CD4-positive, CD25-positive, alpha-beta regulatory T cell (primary cell): ENCODE measurements around the gene SPRY4. TPM values are rescaled to one million over a fixed set of nuclear protein-coding genes. Genes with fewer than 3 reads are reported as not detected.

Experiments
- ATAC-seq, 2 donors: fragments of 150-1000 bp; cut with Tn5 transposase; one replicate each; pipeline ENCODE4 v1.10.0; 2021; ENCODE audit warnings: low read depth in 2 of 2, moderate number of reproducible peaks in 2 of 2, moderate library complexity in 1 of 2
- DNase-seq, 3 donors: peaks; one replicate each; pipeline versions ENCODE4 v3.0.0 to v3.0.0-alpha.2; 2012 to 2022; ENCODE audit warnings: mixed read lengths in 1 of 3
- H3K27ac ChIP-seq: one replicate; pipeline ENCODE4 v1.7.0; 2013; ENCODE audit warnings: mild to moderate bottlenecking, low read length; ENCODE audit not compliant: insufficient read depth, poor library complexity, severe bottlenecking
- H3K27me3 ChIP-seq: one replicate; pipeline ENCODE4 v1.7.0; 2013; ENCODE audit warnings: low read length; ENCODE audit not compliant: control insufficient read depth, insufficient read depth
- H3K36me3 ChIP-seq: one replicate; pipeline ENCODE4 v1.7.0; 2013; ENCODE audit warnings: mild to moderate bottlenecking, low read length, moderate library complexity; ENCODE audit not compliant: control insufficient read depth, insufficient read depth
- H3K4me1 ChIP-seq: 2 replicates; pipeline ENCODE4 v1.7.0; 2013; ENCODE audit warnings: mild to moderate bottlenecking, low read length; ENCODE audit not compliant: insufficient read depth, control insufficient read depth, poor library complexity, severe bottlenecking
- H3K4me3 ChIP-seq: one replicate; pipeline ENCODE4 v1.7.0; 2013; ENCODE audit warnings: low read depth, mild to moderate bottlenecking, low read length, moderate library complexity
- H3K9me3 ChIP-seq, 2 experiments: 1 replicate in 1 of 2; 2 replicates in 1 of 2; pipeline ENCODE4 v1.7.0; 2013; ENCODE audit warnings: low read length in 2 of 2, mild to moderate bottlenecking in 1 of 2, moderate library complexity in 1 of 2; ENCODE audit not compliant: control insufficient read depth in 2 of 2
- H3K27ac Mint-ChIP-seq, 3 donors: one replicate each; pipeline ENCODE4 v1.8.0; 2020 to 2022; ENCODE audit warnings: mild to moderate bottlenecking in 3 of 3, mixed read lengths in 3 of 3, moderate library complexity in 2 of 3
- H3K27me3 Mint-ChIP-seq: one replicate; pipeline ENCODE4 v1.8.0; 2022; ENCODE audit warnings: mild to moderate bottlenecking, mixed read lengths
- H3K36me3 Mint-ChIP-seq: one replicate; pipeline ENCODE4 v1.8.0; 2020; ENCODE audit warnings: mixed read lengths
- H3K4me1 Mint-ChIP-seq, 4 donors: one replicate each; pipeline ENCODE4 v1.8.0; 2020 to 2022; ENCODE audit warnings: mixed read lengths in 4 of 4, mild to moderate bottlenecking in 1 of 4
- H3K4me3 Mint-ChIP-seq, 4 donors: one replicate each; pipeline ENCODE4 v1.8.0; 2020 to 2022; ENCODE audit warnings: mild to moderate bottlenecking in 4 of 4, mixed read lengths in 4 of 4, moderate library complexity in 3 of 4
- H3K9me3 Mint-ChIP-seq, 7 donors: one replicate each; pipeline ENCODE4 v1.8.0; 2020 to 2022; ENCODE audit warnings: mixed read lengths in 7 of 7, mild to moderate bottlenecking in 3 of 7, moderate library complexity in 2 of 7
- polyA plus RNA-seq, 4 donors: library from polyadenylated mRNA; unstranded; fragments of 300-500 nt; fragmentation: Illumina TruSeq; gene quantifications; one replicate each; pipeline ENCODE4 v1.2.3, GENCODE V29; 2021
- total RNA-seq: library from RNA; stranded (reverse); gene quantifications from one replicate; pipeline ENCODE4 v1.2.3, GENCODE V29; 2022

SPRY4 gene
- total and polyA plus RNA-seq, 5 donors from 2014 or later = 0.52 TPM; not detected in 4

GRCh38 chr5:142295960-142296860, 28.6 kb downstream of the SPRY4 start:
- Mint-ChIP-seq H3K9me3 (no peaks in the 10 kb centered on the region), H3K4me3 (no peak overlapping the region), H3K4me1 (no peaks in the 10 kb centered on the region), H3K36me3 (no peaks in the 10 kb centered on the region), H3K27me3 (no peaks in the 10 kb centered on the region), H3K27ac (no peak overlapping the region)
- Histone ChIP-seq H3K4me3 (no peak overlapping the region), H3K27me3 (no peaks in the 10 kb centered on the region), H3K27ac (no peak overlapping the region), H3K9me3 (no peaks in the 10 kb centered on the region), H3K4me1 (no peaks in the 10 kb centered on the region), H3K36me3 (no peaks in the 10 kb centered on the region)
- ATAC-seq (no peak), DNase-seq (no peak)

GRCh38 chr5:142295084-142295758, 29.6 kb downstream of the SPRY4 start:
- ATAC-seq (no peak), DNase-seq (no peak)
- H3K9me3 Mint-ChIP-seq = no peaks in the 10 kb centered on the region

GRCh38 chr5:142293486-142293885, 31.3 kb downstream of the SPRY4 start:
- DNase-seq (no peak), ATAC-seq (no peak)
- Histone ChIP-seq H3K36me3 (no peaks in the 10 kb centered on the region), H3K27me3 (no peaks in the 10 kb centered on the region), H3K9me3 (no peaks in the 10 kb centered on the region), H3K4me3 (no peak overlapping the region), H3K4me1 (no peaks in the 10 kb centered on the region), H3K27ac (no peak overlapping the region)
- Mint-ChIP-seq H3K36me3 (no peaks in the 10 kb centered on the region), H3K27me3 (no peaks in the 10 kb centered on the region), H3K4me1 (peaks cover 0 to 4% (median under 1%) of the 10 kb centered on the region in 4 donors), H3K4me3 (no peak overlapping the region), H3K27ac (no peak overlapping the region), H3K9me3 (no peaks in the 10 kb centered on the region)

More at GRCh38 chr5:142295084-142295758, 29.6 kb downstream of the SPRY4 start:
- Histone ChIP-seq H3K4me3 (no peak overlapping the region), H3K27ac (no peak overlapping the region), H3K9me3 (no peaks in the 10 kb centered on the region), H3K4me1 (no peaks in the 10 kb centered on the region), H3K36me3 (no peaks in the 10 kb centered on the region), H3K27me3 (no peaks in the 10 kb centered on the region)
- no peaks in the 10 kb centered on the region for H3K36me3 Mint-ChIP-seq
- no peak overlapping the region for H3K4me3 Mint-ChIP-seq
- H3K4me1 Mint-ChIP-seq = peaks cover 0 to under 1% (median 0%) of the 10 kb centered on the region in 4 donors
- H3K27me3 Mint-ChIP-seq = no peaks in the 10 kb centered on the region
- no peak overlapping the region for H3K27ac Mint-ChIP-seq

DNA sequence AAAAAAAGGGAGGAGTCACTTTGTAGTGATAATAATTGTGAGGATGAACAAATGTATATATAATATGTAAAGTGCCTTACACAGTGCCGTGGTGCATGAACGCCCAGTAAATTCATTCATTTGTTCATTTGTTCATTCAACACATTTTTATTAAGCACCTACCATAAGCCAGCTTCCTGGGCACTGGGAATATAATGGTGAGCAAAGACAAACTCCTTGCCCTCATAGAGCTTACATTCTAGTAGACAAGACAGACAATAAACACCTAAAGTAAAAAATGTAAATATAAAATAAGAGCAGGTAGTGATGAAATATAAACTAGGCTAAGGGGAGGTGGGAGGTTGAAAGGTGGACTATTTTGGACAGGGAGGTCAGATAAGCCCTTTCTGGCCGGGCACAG, 32.0 kb downstream of the SPRY4 start:
- H3K36me3 ChIP-seq = no peaks in the 10 kb centered on the region
- no peaks in the 10 kb centered on the region for H3K4me1 ChIP-seq
- Mint-ChIP-seq H3K36me3 (no peaks in the 10 kb centered on the region), H3K4me3 (no peak overlapping the region), H3K27ac (no peak overlapping the region), H3K9me3 (no peaks in the 10 kb centered on the region), H3K27me3 (no peaks in the 10 kb centered on the region), H3K4me1 (peaks cover 0 to 6% (median 2%) of the 10 kb centered on the region in 4 donors)
- no peak for ATAC-seq
- no peak overlapping the region for H3K27ac ChIP-seq
- no peaks in the 10 kb centered on the region for H3K27me3 ChIP-seq
- no peaks in the 10 kb centered on the region for H3K9me3 ChIP-seq
- H3K4me3 ChIP-seq = no peak overlapping the region
- DNase-seq = no peak

DNA sequence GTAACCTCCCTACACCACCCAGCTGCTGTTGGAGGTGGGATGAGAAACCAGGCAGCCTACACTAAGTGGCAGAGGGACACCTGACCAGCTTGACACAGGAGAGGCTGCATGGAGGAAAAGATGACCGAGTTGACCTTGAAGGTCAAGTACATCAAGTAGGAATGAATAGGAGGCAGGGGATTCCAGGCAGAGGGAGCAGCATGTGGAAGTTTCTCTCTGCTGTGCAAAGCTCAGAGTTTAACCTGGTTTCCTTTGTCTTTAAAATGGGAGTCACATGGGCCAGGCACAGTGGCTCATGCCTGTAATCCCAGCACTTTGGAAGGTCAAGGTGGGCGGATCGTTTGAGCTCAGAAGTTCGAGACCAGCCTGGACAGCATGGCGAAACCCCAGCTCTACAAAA, 32.6 kb downstream of the SPRY4 start:
- Mint-ChIP-seq H3K4me1 (peaks cover 0 to 9% (median 4%) of the 10 kb centered on the region in 4 donors), H3K4me3 (no peak overlapping the region), H3K9me3 (no peaks in the 10 kb centered on the region), H3K27me3 (no peaks in the 10 kb centered on the region), H3K36me3 (no peaks in the 10 kb centered on the region), H3K27ac (no peak overlapping the region)
- Histone ChIP-seq H3K27ac (no peak overlapping the region), H3K4me3 (no peak overlapping the region), H3K27me3 (no peaks in the 10 kb centered on the region), H3K9me3 (no peaks in the 10 kb centered on the region), H3K4me1 (no peaks in the 10 kb centered on the region), H3K36me3 (no peaks in the 10 kb centered on the region)
- no peak for ATAC-seq
- no peak for DNase-seq

DNA sequence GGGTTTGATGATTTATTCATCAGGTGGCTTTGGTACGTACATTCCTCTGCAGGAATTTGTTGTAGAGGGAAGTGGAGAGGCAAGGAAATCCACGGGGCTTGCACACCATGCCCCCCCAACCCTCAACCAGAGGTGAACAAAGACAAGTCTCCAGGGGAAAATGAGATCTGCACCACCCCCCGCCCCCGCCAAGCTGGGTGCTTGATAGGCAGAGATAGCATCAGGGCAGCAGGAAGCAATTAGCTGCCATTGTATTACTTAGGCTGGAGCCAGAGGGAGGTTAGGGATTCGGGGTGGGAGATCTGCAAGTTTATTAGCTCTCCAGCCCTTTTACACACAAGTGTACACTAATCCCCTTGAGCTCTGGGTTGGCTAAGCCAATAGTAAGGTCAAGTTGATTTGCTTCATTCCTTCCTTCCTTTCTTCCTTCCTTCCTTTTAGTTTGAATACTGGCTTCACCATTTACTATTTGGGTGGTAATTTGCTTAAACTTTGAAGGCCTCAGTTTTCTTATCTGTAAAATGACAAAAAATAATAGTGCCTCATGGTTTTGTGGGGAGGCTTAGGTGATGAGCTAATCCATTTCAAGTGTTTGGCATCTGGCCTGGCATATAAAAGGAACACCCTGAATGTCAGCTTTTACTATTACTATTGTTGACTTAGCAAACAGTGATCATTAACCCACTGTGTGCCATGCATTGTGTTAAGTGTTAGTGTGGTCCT, 34.1 kb downstream of the SPRY4 start:
- Histone ChIP-seq H3K27ac (no peak overlapping the region), H3K4me3 (no peak overlapping the region), H3K9me3 (no peaks in the 10 kb centered on the region), H3K36me3 (no peaks in the 10 kb centered on the region), H3K27me3 (no peaks in the 10 kb centered on the region), H3K4me1 (no peaks in the 10 kb centered on the region)
- H3K9me3 Mint-ChIP-seq = no peaks in the 10 kb centered on the region
- H3K36me3 Mint-ChIP-seq = no peaks in the 10 kb centered on the region
- DNase-seq = no peak
- H3K27ac Mint-ChIP-seq = no peak overlapping the region
- peaks cover 0 to 10% (median 4%) of the 10 kb centered on the region in 4 donors for H3K4me1 Mint-ChIP-seq
- H3K4me3 Mint-ChIP-seq = no peak overlapping the region
- no peaks in the 10 kb centered on the region for H3K27me3 Mint-ChIP-seq
- no peak for ATAC-seq

GRCh38 chr5:142289708-142290576, 34.9 kb downstream of the SPRY4 start:
- no peak for DNase-seq
- peak overlapping the region in 1 of 3 donors; percentile 40 for H3K27ac Mint-ChIP-seq

More at GRCh38 chr5:142289708-142290576, 34.9 kb downstream of the SPRY4 start:
- H3K4me1 Mint-ChIP-seq = peaks cover 0 to 10% (median 4%) of the 10 kb centered on the region in 4 donors
- Histone ChIP-seq H3K27me3 (no peaks in the 10 kb centered on the region), H3K27ac (no peak overlapping the region), H3K9me3 (no peaks in the 10 kb centered on the region), H3K4me3 (no peak overlapping the region), H3K36me3 (no peaks in the 10 kb centered on the region), H3K4me1 (no peaks in the 10 kb centered on the region)
- no peaks in the 10 kb centered on the region for H3K36me3 Mint-ChIP-seq
- H3K27me3 Mint-ChIP-seq = peaks cover 3% of the 10 kb centered on the region
- peaks cover 0 to under 1% (median 0%) of the 10 kb centered on the region in 7 donors for H3K9me3 Mint-ChIP-seq
- H3K4me3 Mint-ChIP-seq = no peak overlapping the region
- ATAC-seq = no peak
